IPS DF 19.7 (cell line): ENCODE measurements around the gene ACVR1.

Experiments
- DNase-seq: peaks from one replicate; pipeline ENCODE4 v3.0.0-alpha.2; 2013; ENCODE audit warnings: low read depth, low spot score

Gene ACVR1

DNA sequence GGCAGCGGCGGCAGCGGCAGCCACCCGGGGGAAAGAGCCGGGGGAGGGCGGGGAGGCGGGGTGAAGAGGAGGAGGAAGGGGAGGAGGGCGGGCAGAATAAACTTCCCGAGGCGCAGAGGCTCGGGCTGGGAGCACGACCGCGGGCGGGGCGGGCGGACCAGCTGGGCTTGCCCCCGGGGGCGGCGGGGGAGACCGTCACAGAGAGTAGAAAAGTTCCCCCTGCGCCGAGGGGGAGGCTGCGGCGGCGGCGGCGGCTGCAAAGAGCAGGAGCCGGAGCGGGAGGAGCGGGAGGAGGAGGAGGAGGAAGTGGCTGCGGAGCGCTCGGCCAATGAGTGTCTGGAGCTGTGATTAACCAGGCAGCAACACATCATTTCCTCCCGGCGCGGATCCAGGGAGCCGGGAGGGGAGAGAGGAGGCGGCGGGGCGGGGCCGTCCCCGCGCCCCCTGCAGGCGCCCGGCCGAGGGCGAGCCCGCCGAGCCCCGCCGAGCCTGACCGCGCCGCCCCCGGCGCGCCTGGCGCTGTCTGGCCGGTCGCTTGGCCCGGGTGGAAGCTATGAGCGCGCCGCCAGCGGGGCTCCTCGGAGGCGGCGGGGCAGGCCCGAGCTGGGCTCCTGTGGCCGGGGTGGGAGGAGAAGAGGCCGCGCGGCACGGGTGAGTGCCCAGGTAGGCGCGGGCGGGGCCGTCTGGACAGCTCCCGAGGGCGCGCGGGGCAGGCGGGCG, at the start of gene ACVR1:
Gene ACVR1 (minus strand): TSS at position 265 of the 720 bp plus-strand sequence. CDS start 76,837 bp downstream, outside the sequence.
- DNase-seq, result peak; percentile 92

DNA sequence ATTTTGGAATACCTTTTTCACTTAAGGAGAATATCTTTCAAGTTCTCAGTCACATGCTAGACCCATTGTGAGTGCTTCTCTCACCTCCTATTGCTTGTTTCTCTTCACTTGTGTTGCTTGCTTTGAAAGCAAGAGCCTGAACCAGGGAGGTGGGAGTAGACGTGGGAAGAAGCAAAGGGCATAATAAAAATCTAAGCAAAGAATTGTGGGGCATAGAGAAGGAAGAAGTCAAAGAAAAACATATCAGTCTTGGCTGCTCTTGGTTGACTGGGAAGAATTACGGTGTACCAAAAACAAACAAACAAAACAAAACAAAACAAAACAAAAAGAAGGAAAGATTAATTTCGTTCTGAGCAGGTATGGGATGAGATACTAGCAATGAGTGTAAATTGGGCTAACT, 48.9 kb upstream of the ACVR1 start:
- DNase-seq, result no peak

DNA sequence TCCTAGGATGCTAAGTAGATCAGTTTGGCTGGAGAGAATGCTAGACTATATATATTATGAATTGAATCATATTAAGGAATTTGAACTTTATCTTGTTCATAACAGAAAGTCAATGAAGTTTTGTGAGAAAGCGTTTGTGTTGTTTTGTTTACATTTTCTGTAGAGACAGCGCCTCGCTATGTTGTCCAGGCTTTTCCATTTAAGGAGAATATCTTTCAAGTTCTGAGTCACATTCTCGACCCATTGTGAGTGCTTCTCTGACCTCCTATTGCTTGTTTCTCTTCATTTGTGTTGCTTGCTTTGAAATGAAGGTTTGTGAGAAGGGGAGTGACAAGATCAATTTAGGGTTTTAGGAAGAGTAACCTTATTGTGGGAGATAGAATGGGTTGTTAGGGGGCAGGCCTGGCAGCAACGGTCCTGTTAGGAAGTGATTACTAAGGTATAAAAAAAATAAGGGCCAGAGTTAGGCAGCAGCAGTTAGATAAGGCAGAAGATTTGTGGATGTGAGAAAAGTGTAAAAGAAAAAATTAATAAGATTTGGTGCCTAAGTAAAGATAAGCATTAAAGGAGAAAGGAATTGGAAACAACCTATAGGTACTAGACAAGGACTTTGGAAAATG, 47.6 kb upstream of the ACVR1 start:
- no peak for DNase-seq

DNA sequence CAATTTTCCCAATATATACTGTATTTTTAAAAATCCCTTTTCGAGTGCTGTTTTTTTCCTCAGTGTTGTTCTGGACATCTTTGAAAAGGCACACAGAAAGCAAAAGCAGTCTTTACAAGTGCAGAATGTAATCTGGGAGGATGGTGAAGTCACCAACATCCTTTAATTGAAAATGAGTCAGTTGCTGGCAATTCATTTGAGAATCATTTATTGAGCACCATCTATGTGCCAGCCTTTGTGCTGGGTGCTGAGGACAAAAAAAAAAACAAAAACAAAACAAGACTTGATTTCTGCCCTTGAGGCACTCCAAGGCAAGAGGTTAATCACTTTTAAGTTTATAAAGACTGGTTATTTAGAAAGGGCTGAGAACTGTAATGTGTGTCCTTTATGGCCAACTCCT, 46.7 kb upstream of the ACVR1 start:
- no peak for DNase-seq

DNA sequence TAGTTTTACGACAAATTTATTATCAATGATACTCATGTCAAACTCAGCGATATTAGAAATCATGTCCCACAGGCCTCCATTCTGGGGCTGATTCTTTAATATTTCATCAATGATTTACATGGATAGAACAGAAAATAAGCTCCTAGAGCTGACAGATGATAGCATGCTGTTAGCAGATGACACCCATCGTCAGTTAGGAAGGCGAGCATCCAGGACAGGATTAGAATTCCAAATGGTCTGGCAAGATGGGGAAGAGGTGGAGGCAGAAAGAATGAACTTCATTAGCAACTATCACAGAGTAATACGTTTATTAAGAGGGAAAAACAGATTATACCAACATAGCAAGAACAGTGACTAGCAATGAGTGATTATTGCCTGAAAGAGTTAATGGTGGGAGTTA, 46.2 kb upstream of the ACVR1 start:
- DNase-seq, result no peak

DNA sequence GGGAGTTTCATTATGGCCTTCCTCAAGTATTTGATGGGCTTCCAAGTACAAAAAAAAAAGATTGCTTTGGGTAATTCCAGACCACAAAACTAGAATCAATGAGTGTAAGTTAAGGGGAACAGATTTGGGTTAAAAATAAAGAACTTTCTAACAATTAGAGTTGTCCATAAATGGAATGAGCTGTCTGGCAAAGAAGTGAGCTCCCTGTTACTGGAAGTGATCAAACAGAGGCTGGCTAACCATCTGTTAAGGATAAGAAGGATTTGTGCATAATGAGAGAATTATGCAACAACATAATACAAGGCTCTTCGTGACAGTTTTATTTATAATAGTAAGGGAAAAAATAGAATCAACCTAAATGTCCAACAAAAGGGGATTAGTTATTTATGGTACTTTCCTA, 44.6 kb upstream of the ACVR1 start:
- DNase-seq, result no peak

DNA sequence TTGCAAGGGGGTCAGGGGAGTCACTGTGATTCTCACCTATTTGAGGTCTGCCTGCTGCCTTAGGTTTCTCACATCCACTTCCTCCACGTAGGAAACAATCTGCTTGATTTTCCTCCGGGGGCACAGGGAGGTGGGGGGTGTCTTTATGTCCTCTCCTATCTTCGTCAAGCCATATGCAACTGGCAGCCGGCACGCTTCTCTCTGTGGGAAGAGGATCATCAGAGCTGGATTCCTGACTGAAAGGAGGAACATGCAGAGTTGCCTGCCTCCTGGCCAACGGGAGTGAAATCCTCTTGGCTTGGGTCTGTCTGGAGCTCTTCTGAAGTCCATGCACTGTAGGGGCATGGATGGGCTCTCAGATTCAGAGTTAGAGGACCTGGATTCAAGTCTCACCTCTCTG, 43.1 kb upstream of the ACVR1 start:
- DNase-seq, result no peak

DNA sequence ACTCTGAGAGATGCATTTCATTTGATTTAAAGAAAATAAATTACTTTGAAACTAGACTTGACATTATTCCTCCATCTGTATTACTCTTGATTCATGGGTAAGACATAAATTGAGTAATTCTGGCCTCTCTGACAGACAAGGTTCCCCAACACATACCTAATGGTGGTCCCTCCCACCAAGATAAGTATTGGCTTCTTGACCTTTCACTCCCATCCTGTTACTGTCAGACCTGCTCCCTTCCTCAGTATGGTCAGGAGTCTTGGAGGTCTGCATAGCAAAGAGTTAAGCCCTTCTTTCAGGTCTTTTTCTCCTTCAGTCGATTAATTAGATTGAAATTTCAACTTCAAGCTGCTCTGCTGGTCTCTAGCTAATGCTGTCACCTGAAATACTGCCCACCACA, 42.2 kb upstream of the ACVR1 start:
- DNase-seq, result no peak

DNA sequence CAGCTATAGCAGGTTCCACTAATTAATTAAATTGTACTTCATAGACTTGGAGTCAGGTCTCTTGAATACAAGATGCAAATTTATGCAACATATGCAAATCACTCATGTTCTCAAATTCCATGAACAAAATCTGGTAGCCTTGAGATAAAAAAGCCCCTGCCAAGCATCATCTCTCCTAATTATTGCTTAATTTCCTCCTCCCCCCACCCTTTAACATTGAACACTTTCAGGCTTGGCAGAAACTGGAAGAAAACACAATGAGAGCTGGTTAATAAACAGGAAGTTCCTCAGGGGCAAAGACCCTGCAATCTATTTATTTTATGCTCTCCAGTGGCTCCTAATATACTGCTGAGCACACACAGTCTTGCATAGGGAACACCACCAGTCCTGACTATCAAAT, 35.6 kb upstream of the ACVR1 start:
- no peak for DNase-seq

DNA sequence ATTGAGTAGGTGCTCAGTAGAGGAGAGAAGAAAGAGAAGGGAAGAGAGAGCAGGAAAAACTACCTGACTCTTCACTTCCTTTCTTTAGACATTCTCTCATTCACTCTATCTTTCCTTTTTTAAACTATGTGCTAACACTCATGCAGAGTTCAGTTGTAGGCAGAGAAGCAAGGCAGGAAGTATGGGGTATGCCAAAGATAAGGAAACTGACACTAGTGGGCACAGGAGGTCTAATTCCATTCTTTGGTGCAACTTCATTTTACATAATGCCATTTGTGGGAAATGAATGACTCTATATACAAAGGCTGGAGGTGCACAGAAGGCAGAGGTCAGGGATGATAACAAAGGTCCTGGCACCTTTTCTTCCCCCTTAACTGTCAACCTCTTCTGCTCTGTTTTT, 35.1 kb upstream of the ACVR1 start:
- no peak for DNase-seq

DNA sequence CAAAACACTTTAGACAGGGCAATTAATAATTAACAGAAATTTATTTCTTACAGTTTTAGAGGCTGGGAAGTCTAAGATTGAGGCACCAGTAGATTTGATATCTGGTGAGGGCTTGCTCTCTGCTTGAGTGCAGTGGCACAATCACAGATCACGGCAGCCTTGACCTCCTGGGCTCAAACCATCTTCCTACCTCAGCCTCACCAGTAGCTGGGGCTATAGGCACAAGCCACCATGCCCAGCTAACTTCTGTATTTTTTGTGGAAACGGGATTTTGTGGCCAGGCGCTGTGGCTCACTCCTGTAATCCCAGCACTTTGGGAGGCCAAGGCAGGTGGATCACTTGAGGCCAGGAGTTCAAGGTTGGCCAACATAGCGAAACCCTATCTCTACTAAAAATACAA, 29.0 kb upstream of the ACVR1 start:
- DNase-seq, result no peak

DNA sequence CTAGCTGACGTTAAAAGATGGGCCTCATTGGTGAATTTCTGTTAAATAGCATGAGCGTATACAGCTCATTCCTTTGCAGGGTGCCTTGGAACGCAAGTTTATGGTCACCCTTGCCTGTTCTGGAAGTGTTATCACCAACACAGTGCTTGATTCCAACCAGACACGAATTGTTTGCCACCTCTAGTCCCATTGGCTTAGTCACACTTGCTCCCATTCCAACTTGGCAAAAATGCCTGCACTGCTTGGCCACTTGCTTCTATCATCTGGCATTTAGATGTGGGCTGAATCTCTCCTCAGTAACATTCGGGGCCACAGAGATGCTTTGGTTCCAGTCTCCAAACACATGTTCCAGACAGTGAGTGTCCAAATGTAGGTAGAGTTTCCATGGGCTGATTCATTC, 27.5 kb upstream of the ACVR1 start:
- no peak for DNase-seq

DNA sequence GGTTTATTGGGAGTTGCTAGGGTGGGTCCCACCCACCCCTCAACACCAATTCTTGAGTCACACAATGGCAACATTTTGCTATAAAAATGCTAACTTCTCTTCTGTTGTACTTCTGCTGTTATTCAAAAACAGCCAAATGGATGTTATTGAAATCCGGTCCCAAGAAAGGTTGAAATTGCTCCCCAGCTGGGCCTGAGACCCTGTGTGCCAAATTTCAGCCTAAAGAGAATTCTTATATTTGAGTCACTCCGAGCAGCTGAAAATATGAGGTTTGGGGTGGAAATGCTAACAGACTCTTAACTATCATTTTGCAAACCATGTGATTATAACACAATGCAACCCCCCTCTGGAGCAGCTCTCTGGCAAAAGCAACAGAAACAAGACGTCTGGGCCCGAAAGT, 27.0 kb upstream of the ACVR1 start:
- DNase-seq, result no peak

DNA sequence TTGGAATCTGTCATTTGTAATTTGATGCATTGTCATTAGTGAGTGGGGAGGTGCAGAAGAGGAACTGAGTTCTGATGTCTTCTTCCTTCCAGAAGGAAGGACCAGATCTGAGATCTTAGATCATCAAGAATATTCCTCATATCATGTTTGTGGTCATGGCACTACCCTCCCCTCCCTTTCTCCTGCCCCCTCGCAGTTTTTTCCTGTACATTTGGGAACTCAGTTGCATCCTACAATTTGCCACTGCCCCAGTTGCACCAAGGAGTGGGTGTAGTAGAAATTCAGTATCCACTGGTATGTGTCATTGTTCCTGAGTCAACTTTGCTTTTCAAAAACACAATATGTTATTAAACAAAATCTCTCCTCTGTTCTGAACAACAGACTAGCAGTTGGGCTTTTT, 26.6 kb upstream of the ACVR1 start:
- DNase-seq, result no peak

DNA sequence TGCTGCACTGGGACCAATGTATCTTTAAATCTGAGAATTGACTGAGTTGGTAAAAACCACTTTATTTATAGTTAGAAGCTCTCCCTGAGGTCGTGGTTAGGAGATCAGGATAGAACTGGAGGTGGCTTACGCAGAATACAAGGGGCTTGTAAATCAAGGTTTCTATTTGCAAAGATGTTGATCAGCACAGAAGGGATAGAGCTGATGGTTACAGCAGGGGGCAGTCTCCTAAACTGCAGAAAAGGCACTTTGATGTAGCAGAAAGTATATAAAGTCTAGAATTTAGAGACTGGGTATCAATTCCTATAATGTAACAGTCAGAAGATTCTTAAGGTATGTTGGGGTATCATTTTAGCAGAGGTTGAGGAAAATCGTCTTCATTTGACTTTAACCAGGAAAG, 25.2 kb upstream of the ACVR1 start:
- no peak for DNase-seq

DNA sequence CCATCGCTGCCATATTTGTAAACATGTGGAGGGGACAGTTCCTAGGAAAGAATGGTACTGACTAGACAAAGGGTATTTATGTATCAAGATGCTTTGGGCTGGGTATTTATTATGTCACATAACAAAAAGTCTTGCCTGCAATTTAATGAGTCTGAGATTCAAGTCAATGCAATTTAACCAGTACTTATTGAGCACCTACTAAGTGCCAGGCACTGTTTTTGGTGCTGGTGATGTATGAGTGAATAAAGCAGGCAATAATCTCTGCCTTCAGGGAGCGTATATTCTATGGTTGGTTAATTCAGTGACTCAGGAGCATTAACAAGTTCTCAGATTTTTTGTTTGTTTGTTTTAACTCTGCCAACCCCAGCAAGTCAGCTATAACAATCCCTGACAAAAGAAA, 24.6 kb upstream of the ACVR1 start:
- no peak for DNase-seq

DNA sequence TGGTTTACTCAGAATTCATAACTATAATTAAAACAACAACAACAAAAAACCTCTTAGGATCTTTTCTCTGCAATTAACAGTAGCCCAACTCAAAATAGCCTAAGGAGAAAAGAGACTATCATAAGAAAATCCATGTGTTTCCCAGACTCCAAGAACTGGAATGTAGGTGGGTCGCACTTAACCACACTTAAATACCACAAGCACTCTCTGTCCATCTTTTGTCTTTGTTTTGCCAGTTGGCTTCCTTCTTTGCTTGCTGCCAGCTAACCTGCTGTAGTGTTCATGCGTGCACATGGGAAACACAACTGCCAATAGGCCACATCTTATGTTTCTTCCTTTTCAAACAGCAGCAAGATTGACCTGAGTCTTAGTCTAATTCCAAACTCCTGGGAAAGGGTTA, 24.1 kb upstream of the ACVR1 start:
- no peak for DNase-seq

DNA sequence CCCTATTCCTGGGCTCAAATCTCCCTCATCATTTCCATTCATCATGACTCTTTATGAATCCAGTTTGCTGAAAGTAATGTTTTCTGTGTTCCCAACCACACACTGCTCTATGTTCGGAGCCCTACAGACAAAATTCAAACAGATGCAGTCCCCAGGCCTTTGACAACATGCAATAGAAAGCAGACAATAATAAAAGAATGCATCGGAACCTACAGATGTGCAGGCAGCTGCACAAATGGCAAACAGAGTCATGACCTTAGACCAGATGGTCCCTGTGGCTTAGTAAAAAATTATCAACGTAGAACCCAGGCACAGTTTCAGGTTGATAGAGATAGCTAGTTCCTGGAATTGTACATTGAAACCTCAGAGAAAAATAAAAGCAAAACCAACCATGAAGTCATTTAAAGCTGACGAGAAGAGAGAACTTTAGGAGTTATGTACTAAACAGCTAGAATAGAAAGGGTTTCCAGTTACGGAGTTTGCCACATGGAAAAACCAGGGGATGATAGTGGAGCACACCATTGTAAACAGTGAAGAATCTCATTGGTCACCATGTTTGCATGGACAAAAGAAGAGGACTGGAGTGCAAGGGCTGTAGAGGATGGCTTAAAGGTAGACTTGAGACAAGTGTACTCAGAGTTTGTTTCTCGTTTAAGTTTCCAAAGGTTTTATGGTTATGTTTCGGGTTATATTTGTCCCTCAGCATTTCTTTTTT, 23.2 kb upstream of the ACVR1 start:
- no peak for DNase-seq

DNA sequence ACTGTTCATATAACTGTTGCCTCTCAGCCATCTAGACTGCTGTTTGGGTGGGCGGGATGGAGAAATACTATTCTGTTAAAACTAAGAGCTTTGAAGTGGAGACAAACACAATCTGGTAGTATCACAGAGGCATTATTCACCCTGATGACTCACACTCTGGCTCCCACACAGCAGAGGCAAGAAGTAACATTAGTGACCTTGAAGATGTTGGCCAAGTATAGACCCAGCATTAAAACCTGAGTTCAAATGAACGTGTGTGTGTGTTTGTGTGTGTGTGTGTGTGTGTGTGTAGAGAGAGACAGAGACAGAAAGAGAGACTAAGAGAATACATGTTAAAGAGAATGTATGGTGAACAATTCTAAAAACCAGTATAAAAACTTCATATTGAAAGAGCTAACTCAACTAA, 22.5 kb upstream of the ACVR1 start:
- DNase-seq, result no peak

DNA sequence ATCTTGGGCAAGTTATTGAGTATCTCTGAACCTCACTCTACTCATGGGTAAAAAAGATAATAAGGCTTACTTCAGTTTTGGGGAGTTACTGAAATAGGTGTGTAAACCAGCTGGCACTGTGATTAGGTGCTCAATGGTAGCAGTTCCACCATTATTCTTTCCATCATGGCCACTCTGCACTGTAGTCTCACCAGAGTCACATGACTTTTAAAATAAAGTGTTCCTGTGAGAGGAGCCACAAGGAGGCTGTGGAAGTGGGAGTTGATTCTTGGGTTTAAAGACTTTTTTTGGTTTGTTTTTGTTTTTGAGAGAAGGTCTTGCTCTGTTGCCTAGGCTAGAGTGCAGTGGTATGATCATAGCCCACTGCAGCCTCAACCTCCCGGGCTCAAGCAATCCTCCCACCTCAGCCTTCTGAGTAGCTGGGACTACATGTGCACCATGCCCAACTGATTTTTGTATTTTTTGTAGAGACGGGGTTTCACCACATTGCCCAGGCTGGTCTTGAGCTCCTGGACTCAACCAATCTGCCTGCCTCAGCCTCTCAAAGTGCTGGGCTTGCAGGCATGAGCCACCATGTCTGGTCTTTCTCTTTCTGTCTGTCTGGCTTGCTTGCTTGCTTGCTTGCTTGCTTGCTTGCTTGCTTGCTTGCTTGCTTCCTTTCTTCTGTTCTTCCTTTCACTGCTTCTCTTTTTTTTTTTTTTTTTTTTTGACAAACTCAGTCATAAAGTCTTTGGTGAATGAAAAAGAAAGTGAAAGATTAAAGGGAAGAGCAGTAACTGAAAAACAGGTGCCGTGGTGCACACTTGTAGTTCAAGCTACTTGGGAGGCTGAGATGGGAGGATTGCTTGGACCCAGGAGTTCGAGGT, 21.2 kb upstream of the ACVR1 start:
- DNase-seq, result no peak

DNA sequence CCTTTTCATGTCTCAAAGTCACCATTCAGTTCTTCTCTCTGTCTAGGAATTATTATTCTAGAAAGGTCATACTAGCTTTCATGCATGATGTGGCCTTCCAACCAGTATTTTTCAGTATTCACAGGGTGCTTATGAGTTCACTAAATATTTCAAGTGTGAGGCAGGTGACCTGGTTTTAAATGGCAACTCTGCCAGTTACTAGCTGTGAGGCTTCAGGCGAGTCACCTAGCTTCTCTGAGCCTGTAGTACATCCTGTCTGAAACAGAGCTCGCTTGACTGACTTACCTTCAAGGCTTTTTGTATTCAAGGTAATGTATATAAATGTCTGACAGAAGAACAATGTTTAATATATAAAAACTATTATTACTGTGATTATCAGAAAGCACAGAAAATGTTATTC, 19.4 kb upstream of the ACVR1 start:
- DNase-seq, result no peak
